GM12878 (cell line): Measurements from ENCODE around the gene C1orf174. TPM values are rescaled to one million over a fixed set of nuclear protein-coding genes. Genes with fewer than 3 reads are reported as not detected.
A peak's percentile ranks its signal among the peaks of the same experiment; 100 is the strongest.

Source experiments
- CHD4 ChIP-seq: fragments of 200-600 bp; sonication (generic); IDR thresholded peaks from 2 replicates; pipeline ENCODE4 v1.6.1; 2016; ENCODE audit warnings: mild to moderate bottlenecking
- EGR1 ChIP-seq, 2 experiments: IDR thresholded peaks; 1 replicate in 1 of 2; 2 replicates in 1 of 2; pipeline ENCODE4 v1.6.1; 2011 to 2012; ENCODE audit warnings: low read depth in 2 of 2, low read length in 2 of 2, borderline replicate concordance in 1 of 2, mild to moderate bottlenecking in 1 of 2, moderate library complexity in 1 of 2
- EZH2 ChIP-seq: IDR thresholded peaks from 2 replicates; pipeline ENCODE4 v1.6.1; 2012; ENCODE audit warnings: low read depth, mild to moderate bottlenecking, control low read depth, inconsistent platforms, low read length, borderline replicate concordance; ENCODE audit not compliant: control insufficient read depth
- FOXK2 ChIP-seq: fragments of 450-650 bp; IDR thresholded peaks from 2 replicates; pipeline ENCODE4 v1.6.1; 2017; ENCODE audit warnings: mild to moderate bottlenecking, moderate library complexity
- FOXM1 ChIP-seq: IDR thresholded peaks from 2 replicates; pipeline ENCODE4 v1.6.1; 2012; ENCODE audit warnings: low read depth, mild to moderate bottlenecking, inconsistent platforms, low read length, moderate library complexity
- LARP7 ChIP-seq: fragments of 450-650 bp; IDR thresholded peaks from 2 replicates; pipeline ENCODE4 v1.6.1; 2017; ENCODE audit warnings: mild to moderate bottlenecking
- NR2F1 ChIP-seq: fragments of 450-650 bp; conservative IDR thresholded peaks from 2 replicates; pipeline ENCODE4 v1.6.1; 2017; ENCODE audit warnings: mild to moderate bottlenecking
- PAX8 ChIP-seq: fragments of 450-650 bp; IDR thresholded peaks from 2 replicates; pipeline ENCODE4 v1.6.1; 2017; ENCODE audit warnings: mild to moderate bottlenecking, moderate library complexity
- RCOR1 ChIP-seq: conservative IDR thresholded peaks from 2 replicates; pipeline ENCODE4 v1.6.1; 2012; ENCODE audit warnings: low read depth, low read length, improper control_type of control experiment
- RELA ChIP-seq: fragments of 450-650 bp; IDR thresholded peaks from 2 replicates; pipeline ENCODE4 v1.8.0; 2014; ENCODE audit warnings: borderline replicate concordance; ENCODE audit not compliant: partially characterized antibody
- ZBED1 ChIP-seq: IDR thresholded peaks from 2 replicates; pipeline ENCODE4 v1.6.1; 2016; ENCODE audit warnings: borderline replicate concordance
- polyA plus RNA-seq, 11 experiments: library from polyadenylated mRNA; depleted of rRNA in 4 of 11; unstranded in 6 of 11; stranded (reverse) in 5 of 11; fragments of >200 nt; fragmentation: Nextera tagmentation in 4 of 11; fragmentation: Illumina TruSeq in 1 of 11; extraction: Ambion mirVana in 4 of 11; extraction: Trizol in 1 of 11; gene quantifications; 1 replicate in 1 of 11; 2 replicates in 10 of 11; pipeline versions ENCODE4 v1.2.1 to v1.2.3, GENCODE V29; 2011 to 2016; ENCODE audit warnings: inconsistent platforms in 2 of 11, missing spikeins in 2 of 11, low read depth in 1 of 11
- total RNA-seq, 4 experiments: library from RNA; depleted of rRNA in 3 of 4; stranded (reverse); fragments of >200 nt in 3 of 4; fragmentation: Illumina TruSeq in 1 of 4; extraction: Trizol in 1 of 4; gene quantifications; 2 replicates each; pipeline versions ENCODE4 v1.2.1 to v1.2.3, GENCODE V29; 2013 to 2021
- TF ChIP-seq, protein P1 (sequence below): fragments of 450-650 bp; IDR thresholded peaks from 2 replicates; pipeline ENCODE4 v1.6.1; 2018; ENCODE audit warnings: mild to moderate bottlenecking, low read depth, moderate library complexity; ENCODE audit not compliant: partially characterized antibody
- TF ChIP-seq, protein P2 (sequence below): fragments of 450-650 bp; IDR thresholded peaks from 2 replicates; pipeline ENCODE4 v1.6.1; 2018; ENCODE audit warnings: borderline replicate concordance, mild to moderate bottlenecking; ENCODE audit not compliant: partially characterized antibody
- TF ChIP-seq, protein P3 (sequence below): IDR thresholded peaks from 2 replicates; pipeline ENCODE4 v1.6.1; 2011; ENCODE audit warnings: mild to moderate bottlenecking, low read depth, low read length, moderate library complexity; ENCODE audit not compliant: insufficient replicate concordance
- TF ChIP-seq, protein P4 (sequence below): IDR thresholded peaks from 2 replicates; pipeline ENCODE4 v1.6.1; 2012; ENCODE audit warnings: low read depth, low read length, improper control_type of control experiment
- TF ChIP-seq, protein P5 (sequence below): fragments of 150-350 bp; IDR thresholded peaks from 2 replicates; pipeline ENCODE4 v1.6.1; 2014; ENCODE audit warnings: mild to moderate bottlenecking, low read depth, low read length
- TF ChIP-seq, protein P6 (sequence below): fragments of 450-650 bp; IDR thresholded peaks from 2 replicates; pipeline ENCODE4 v1.6.1; 2017; ENCODE audit warnings: antibody characterized with exemption, mild to moderate bottlenecking, moderate library complexity

The C1orf174 gene
- total and polyA plus RNA-seq, 10 of the 15 experiments (the other 5 are each of a cell fraction or from before 2014, with no cell fraction given): 17.5 to 35.4 (median 25.1) TPM

DNA sequence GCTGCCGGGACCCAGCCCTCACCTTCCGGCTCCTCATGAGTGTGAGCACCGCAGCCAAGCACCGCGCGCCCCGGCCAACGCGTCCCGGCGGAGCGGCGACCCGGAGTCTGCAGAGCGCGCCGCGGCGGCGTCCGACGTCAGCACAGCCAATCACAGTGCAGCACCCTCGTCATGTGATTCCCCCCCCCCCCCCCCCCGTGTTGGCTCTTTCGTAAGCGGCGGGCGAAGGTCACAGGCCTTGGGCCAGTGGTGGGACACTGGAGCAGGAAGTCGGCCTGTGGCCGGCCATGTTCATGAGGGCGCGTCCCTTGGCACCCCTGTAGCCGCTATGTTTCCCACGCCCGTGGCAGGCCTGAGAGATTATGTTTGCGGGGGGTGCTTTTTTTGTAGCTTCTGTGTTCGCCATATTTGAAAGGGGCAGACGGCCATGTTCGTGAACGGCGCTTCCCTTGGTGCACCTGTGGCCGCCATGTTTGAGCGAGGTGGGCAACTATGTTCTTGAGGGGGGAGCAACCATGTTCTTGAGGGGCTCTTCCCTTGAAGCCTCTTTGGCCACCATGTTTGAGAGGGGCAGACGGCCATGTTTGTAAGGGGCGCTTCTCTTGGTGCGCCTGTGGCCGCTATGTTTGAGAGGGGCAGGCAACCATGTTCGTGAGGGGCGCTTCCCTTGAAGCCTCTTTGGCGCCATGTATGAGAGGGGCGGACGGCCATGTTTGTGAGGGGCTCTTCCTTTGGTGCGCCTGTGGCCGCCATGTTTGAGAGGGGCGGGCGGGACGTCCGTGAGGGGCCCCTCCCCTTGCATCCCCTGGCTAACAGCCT lies at the start of gene C1orf174 (continued):
- TF ChIP-seq, protein P1, sequence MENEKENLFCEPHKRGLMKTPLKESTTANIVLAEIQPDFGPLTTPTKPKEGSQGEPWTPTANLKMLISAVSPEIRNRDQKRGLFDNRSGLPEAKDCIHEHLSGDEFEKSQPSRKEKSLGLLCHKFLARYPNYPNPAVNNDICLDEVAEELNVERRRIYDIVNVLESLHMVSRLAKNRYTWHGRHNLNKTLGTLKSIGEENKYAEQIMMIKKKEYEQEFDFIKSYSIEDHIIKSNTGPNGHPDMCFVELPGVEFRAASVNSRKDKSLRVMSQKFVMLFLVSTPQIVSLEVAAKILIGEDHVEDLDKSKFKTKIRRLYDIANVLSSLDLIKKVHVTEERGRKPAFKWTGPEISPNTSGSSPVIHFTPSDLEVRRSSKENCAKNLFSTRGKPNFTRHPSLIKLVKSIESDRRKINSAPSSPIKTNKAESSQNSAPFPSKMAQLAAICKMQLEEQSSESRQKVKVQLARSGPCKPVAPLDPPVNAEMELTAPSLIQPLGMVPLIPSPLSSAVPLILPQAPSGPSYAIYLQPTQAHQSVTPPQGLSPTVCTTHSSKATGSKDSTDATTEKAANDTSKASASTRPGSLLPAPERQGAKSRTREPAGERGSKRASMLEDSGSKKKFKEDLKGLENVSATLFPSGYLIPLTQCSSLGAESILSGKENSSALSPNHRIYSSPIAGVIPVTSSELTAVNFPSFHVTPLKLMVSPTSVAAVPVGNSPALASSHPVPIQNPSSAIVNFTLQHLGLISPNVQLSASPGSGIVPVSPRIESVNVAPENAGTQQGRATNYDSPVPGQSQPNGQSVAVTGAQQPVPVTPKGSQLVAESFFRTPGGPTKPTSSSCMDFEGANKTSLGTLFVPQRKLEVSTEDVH: no peak
- TF ChIP-seq FOXM1 (no peak), CHD4 (no peak), LARP7 (no peak), PAX8 (peak; percentile 32; the same call in 1 of the 2 replicates), FOXK2 (no peak), RCOR1 (peak; percentile 97), NR2F1 (peak; percentile 97), RELA (no peak), EZH2 (no peak), EGR1 (IDR thresholded peaks at IDR 0.05; ENCODE audit: borderline replicate concordance in 1 of 2, low read depth in 2 of 2, low read length in 2 of 2) (peak in 1 of 2 experiments; percentile 46; a peak in 2 of 3 replicates), ZBED1 (no peak)
- TF ChIP-seq, protein P2, sequence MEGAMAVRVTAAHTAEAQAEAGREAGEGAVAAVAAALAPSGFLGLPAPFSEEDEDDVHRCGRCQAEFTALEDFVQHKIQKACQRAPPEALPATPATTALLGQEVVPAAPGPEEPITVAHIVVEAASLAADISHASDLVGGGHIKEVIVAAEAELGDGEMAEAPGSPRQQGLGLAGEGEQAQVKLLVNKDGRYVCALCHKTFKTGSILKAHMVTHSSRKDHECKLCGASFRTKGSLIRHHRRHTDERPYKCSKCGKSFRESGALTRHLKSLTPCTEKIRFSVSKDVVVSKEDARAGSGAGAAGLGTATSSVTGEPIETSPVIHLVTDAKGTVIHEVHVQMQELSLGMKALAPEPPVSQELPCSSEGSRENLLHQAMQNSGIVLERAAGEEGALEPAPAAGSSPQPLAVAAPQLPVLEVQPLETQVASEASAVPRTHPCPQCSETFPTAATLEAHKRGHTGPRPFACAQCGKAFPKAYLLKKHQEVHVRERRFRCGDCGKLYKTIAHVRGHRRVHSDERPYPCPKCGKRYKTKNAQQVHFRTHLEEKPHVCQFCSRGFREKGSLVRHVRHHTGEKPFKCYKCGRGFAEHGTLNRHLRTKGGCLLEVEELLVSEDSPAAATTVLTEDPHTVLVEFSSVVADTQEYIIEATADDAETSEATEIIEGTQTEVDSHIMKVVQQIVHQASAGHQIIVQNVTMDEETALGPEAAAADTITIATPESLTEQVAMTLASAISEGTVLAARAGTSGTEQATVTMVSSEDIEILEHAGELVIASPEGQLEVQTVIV: no peak
- TF ChIP-seq, protein P3, sequence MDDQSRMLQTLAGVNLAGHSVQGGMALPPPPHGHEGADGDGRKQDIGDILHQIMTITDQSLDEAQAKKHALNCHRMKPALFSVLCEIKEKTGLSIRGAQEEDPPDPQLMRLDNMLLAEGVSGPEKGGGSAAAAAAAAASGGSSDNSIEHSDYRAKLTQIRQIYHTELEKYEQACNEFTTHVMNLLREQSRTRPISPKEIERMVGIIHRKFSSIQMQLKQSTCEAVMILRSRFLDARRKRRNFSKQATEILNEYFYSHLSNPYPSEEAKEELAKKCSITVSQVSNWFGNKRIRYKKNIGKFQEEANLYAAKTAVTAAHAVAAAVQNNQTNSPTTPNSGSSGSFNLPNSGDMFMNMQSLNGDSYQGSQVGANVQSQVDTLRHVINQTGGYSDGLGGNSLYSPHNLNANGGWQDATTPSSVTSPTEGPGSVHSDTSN: peak; percentile 6
- TF ChIP-seq, protein P4, sequence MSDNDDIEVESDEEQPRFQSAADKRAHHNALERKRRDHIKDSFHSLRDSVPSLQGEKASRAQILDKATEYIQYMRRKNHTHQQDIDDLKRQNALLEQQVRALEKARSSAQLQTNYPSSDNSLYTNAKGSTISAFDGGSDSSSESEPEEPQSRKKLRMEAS: peak; percentile 49; the same call in 1 of the 2 replicates
- TF ChIP-seq, protein P5, sequence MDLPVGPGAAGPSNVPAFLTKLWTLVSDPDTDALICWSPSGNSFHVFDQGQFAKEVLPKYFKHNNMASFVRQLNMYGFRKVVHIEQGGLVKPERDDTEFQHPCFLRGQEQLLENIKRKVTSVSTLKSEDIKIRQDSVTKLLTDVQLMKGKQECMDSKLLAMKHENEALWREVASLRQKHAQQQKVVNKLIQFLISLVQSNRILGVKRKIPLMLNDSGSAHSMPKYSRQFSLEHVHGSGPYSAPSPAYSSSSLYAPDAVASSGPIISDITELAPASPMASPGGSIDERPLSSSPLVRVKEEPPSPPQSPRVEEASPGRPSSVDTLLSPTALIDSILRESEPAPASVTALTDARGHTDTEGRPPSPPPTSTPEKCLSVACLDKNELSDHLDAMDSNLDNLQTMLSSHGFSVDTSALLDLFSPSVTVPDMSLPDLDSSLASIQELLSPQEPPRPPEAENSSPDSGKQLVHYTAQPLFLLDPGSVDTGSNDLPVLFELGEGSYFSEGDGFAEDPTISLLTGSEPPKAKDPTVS: no peak
- TF ChIP-seq, protein P6, sequence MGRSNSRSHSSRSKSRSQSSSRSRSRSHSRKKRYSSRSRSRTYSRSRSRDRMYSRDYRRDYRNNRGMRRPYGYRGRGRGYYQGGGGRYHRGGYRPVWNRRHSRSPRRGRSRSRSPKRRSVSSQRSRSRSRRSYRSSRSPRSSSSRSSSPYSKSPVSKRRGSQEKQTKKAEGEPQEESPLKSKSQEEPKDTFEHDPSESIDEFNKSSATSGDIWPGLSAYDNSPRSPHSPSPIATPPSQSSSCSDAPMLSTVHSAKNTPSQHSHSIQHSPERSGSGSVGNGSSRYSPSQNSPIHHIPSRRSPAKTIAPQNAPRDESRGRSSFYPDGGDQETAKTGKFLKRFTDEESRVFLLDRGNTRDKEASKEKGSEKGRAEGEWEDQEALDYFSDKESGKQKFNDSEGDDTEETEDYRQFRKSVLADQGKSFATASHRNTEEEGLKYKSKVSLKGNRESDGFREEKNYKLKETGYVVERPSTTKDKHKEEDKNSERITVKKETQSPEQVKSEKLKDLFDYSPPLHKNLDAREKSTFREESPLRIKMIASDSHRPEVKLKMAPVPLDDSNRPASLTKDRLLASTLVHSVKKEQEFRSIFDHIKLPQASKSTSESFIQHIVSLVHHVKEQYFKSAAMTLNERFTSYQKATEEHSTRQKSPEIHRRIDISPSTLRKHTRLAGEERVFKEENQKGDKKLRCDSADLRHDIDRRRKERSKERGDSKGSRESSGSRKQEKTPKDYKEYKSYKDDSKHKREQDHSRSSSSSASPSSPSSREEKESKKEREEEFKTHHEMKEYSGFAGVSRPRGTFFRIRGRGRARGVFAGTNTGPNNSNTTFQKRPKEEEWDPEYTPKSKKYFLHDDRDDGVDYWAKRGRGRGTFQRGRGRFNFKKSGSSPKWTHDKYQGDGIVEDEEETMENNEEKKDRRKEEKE: no peak
